ENCODE data around the gene HNRNPF. TPM values are rescaled to one million over a fixed set of nuclear protein-coding genes. Genes with fewer than 3 reads are reported as not detected.

HNRNPF gene
- total and polyA plus RNA-seq, 2 of the 8 experiments (the other 6 are each of a cell fraction or from before 2014, with no cell fraction given): 209 to 389 TPM

DNA sequence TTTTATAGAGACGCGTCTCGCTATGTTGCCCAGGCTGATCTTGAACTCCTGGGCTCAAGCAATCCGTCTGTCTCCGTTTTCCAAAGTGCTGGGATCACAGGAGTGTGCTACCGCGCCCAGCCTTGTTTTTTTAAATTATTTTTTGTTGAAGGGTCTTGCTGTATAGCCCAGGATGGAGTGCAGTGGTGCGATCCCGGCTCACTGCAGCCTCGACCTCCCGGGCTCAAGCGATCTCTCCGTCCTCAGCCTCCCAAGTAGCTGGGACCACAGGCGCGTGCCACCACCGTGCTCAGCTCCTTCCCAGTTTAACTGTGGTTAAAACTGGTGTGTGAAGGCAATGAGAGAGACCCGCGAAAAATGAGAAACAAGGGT is 11.0 kb upstream of the HNRNPF start:
- no peaks in the 10 kb centered on the region for H3K79me1 ChIP-seq (ENCODE audit: low read depth, low read length)
- CTCF ChIA-PET (ENCODE audit: partially characterized antibody): interaction anchor here (0.6 to 1.7 kb wide), 6 partner anchors 11 to 127 kb away, joined by 3 to 4 read pairs (median 3); partner anchors contain the start of gene ZNF487
- DNase-seq (ENCODE audit: low read depth in 1 of 2, low spot score in 2 of 2) (no peak), FAIRE-seq (no peak)
- no peak overlapping the region for H3K23ac ChIP-seq (ENCODE audit: insufficient read length)
- H2BK20ac ChIP-seq (ENCODE audit: low read length): no peak overlapping the region
- H2BK120ac ChIP-seq (replicated peaks; ENCODE audit: low read depth, low read length): no peak overlapping the region
- no peak overlapping the region for H3K56ac ChIP-seq (replicated peaks; ENCODE audit: insufficient read length, low read depth, low read length)
- no peak overlapping the region for H2BK5ac ChIP-seq (ENCODE audit: low read depth, low read length)
- H3K4me1 ChIP-seq (replicated peaks in 1 of 4; ENCODE audit: control insufficient read depth in 3 of 4, insufficient read depth in 4 of 4, low read length in 3 of 4): peaks cover 0 to 5% (median 2%) of the 10 kb centered on the region in 4 experiments; a peak in 4 of 7 replicates
- H2BK15ac ChIP-seq (ENCODE audit: low read length): no peak overlapping the region
- TF ChIP-seq KDM1A (IDR thresholded peaks at IDR 0.05; ENCODE audit: borderline replicate concordance, low read length): 0 out of 2 replicates have a peak, but pooled peaks have one; percentile 8
- TF ChIP-seq NRF1 (IDR thresholded peaks at IDR 0.05; ENCODE audit: low read depth, low read length): no peak
- no peak for TF ChIP-seq POU5F1 (IDR thresholded peaks at IDR 0.05; ENCODE audit: low read depth, low read length)
- H4K91ac ChIP-seq (replicated peaks; ENCODE audit: insufficient read length, low read length): peak overlapping the region; percentile 4
- no peak overlapping the region for H2AK5ac ChIP-seq (ENCODE audit: low read depth, low read length)
- H3K18ac ChIP-seq (ENCODE audit: extremely low read depth, low read length): peak overlapping the region; percentile 19
- WGBS, 2 experiments (ENCODE audit: extremely low coverage in 1 of 2, insufficient coverage in 1 of 2, insufficient read length in 1 of 2, insufficient replicate concordance in 2 of 2, low coverage in 1 of 2, low lambda C conversion rate in 2 of 2, missing lambda C conversion rate in 1 of 2): 79% methylated on average over 18 of the region's 18 CpGs; no CpG with 5 or more reads in 1 of the 2 experiments
- H2AFZ ChIP-seq (ENCODE audit: low read length): peak overlapping the region; percentile 86; the same call in 1 of the 2 replicates
- H4K5ac ChIP-seq (ENCODE audit: insufficient read length, low read depth, low read length): peak overlapping the region; percentile 57
- H3K4me2 ChIP-seq (ENCODE audit: insufficient read depth in 1 of 2, low read depth in 2 of 2, low read length in 2 of 2): peak overlapping the region; percentile 71 to 92
- H3K36me3 ChIP-seq (ENCODE audit: control insufficient read depth in 2 of 4, insufficient read depth in 4 of 4, low read length in 3 of 4): no peaks in the 10 kb centered on the region
- peak overlapping the region in 3 of 4 experiments; percentile 5 to 61 (median 16); a peak in 4 of 7 replicates for H3K9ac ChIP-seq (replicated peaks in 1 of 4; ENCODE audit: extremely low read depth in 1 of 4, low read depth in 3 of 4, low read length in 3 of 4)
- H3K23me2 ChIP-seq (ENCODE audit: low read depth, low read length): peaks cover 5% of the 10 kb centered on the region
- peak overlapping the region in 1 of 4 experiments; percentile 60; a peak in 3 of 8 replicates for H3K4me3 ChIP-seq (ENCODE audit: extremely low read depth in 1 of 4, insufficient read depth in 2 of 4, low read depth in 3 of 4, low read length in 4 of 4)
- H2BK12ac ChIP-seq (ENCODE audit: low read depth, low read length): no peak overlapping the region
- POLR2A ChIA-PET (ENCODE audit: partially characterized antibody): interaction anchor here (0.6 to 4.7 kb wide), 12 partner anchors 9 to 226 kb away, joined by 3 to 33 read pairs (median 5); partner anchors contain the start of genes HNRNPF and ZNF487
- H4K20me1 ChIP-seq (replicated peaks in 1 of 2; ENCODE audit: control insufficient read depth in 1 of 2, insufficient read depth in 2 of 2, low read length in 2 of 2): no peaks in the 10 kb centered on the region
- H3K27ac ChIP-seq (ENCODE audit: low read depth, low read length): no peak overlapping the region
- H3K14ac ChIP-seq (ENCODE audit: insufficient read length): no peak overlapping the region
- no peaks in the 10 kb centered on the region; a peak in 1 of 7 replicates for H3K27me3 ChIP-seq (replicated peaks in 1 of 4; ENCODE audit: control insufficient read depth in 3 of 4, extremely low read depth in 1 of 4, insufficient read depth in 3 of 4, low read length in 3 of 4)
- no peaks in the 10 kb centered on the region for H3K79me2 ChIP-seq (ENCODE audit: control insufficient read depth in 1 of 2, insufficient read depth in 2 of 2, low read length in 2 of 2)
- no peaks in the 10 kb centered on the region for H3K9me3 ChIP-seq (ENCODE audit: insufficient read depth in 2 of 2, low read depth in 1 of 2, low read length in 1 of 2)
- H3K4ac ChIP-seq (replicated peaks; ENCODE audit: insufficient read length, low read depth, low read length): no peak overlapping the region
- peak overlapping the region; percentile 89; the same call in 1 of the 2 replicates for H4K8ac ChIP-seq (ENCODE audit: extremely low read depth, insufficient read depth, low read length)

Data from H1 (cell line).